AG04450 (cell line): ENCODE measurements around the gene APOBR. TPM values are rescaled to one million over a fixed set of nuclear protein-coding genes. Genes with fewer than 3 reads are reported as not detected.
"Not testable (repeated sequence)": the region's sequence is repeated elsewhere in the genome, so short reads cannot be mapped to it uniquely, and the experiment has no call there.

ENCODE experiments used
- CTCF ChIA-PET: fragments of 300-600, 350-600 bp; formaldehyde crosslinking; extraction: SDS; loops from one replicate; lab custom pipeline; 2022; ENCODE audit warnings: antibody characterized with exemption, inconsistent platforms; lab: Charles Lee
- POLR2A ChIA-PET: fragments of 350-600 bp; formaldehyde crosslinking; extraction: SDS; loops from one replicate; lab custom pipeline; 2021; ENCODE audit warnings: antibody characterized with exemption, inconsistent platforms; lab: Yijun Ruan, JAX
- DNase-seq: peaks from one replicate; pipeline ENCODE4 v3.0.0-alpha.2; 2011; ENCODE audit warnings: low read depth, low spot score
- H3K27ac ChIP-seq: one replicate; pipeline ENCODE4 v1.5.1; 2012; ENCODE audit warnings: low read depth, low read length, control low read depth
- H3K27me3 ChIP-seq: one replicate; pipeline ENCODE4 v1.6.0; 2012; ENCODE audit warnings: low read length; ENCODE audit not compliant: control insufficient read depth, insufficient read depth
- H3K4me3 ChIP-seq: 2 replicates; pipeline ENCODE4 v1.5.1; 2011; ENCODE audit warnings: mild to moderate bottlenecking, low read depth, low read length, control low read depth
- H3K9me3 ChIP-seq: 2 replicates; pipeline ENCODE4 v1.5.1; 2012; ENCODE audit warnings: low read length; ENCODE audit not compliant: control insufficient read depth, insufficient read depth
- polyA plus RNA-seq: library from polyadenylated mRNA; depleted of rRNA; stranded (reverse); fragments of >200 nt; gene quantifications from 2 replicates; pipeline ENCODE4 v1.2.3, GENCODE V29; 2011
- TF ChIP-seq, protein P1 (sequence below): IDR thresholded peaks from 2 replicates; pipeline ENCODE4 v1.5.1; 2011; ENCODE audit warnings: low read depth, low read length, control low read depth, inconsistent platforms

The APOBR gene
- polyA plus RNA-seq, 1 experiment = not detected

DNA sequence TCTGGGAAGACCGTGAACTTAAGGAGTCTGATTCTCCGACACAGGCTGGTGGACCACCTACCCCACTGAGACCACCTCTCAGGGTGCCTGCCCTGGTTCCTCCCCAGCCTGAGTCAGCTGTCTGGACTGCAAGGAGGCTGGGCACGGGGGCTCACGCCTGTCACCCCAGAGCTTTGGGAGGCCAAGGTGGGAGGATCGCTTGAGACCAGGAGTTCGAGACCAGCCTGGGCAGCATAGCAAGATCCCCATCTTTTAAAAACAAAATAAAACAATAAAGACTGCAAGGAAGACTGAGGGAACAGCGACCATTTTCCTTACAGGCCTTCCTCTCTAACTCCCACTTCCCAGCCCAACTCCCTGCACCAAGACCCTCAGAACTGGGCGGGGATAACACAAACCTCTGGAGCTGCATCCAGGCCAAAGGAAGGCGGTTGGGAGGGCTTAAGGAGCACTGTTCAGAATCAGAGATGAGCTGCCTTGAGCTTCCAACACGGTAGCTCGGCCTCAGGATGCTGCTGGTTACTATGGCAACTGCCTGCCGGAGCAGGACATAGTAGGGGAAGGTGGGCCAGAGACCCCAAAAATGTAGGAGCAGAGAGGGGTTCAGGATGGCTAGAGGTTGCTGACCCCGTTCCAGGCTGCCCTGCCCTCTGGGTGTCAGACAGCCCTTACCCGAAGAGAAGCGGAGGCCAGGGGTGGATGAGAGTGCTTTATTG is 4.4 kb downstream of the APOBR start:
- POLR2A ChIA-PET = no interaction called here
- CTCF ChIA-PET = no interaction called here
- DNase-seq = no peak
- TF ChIP-seq, protein P1, sequence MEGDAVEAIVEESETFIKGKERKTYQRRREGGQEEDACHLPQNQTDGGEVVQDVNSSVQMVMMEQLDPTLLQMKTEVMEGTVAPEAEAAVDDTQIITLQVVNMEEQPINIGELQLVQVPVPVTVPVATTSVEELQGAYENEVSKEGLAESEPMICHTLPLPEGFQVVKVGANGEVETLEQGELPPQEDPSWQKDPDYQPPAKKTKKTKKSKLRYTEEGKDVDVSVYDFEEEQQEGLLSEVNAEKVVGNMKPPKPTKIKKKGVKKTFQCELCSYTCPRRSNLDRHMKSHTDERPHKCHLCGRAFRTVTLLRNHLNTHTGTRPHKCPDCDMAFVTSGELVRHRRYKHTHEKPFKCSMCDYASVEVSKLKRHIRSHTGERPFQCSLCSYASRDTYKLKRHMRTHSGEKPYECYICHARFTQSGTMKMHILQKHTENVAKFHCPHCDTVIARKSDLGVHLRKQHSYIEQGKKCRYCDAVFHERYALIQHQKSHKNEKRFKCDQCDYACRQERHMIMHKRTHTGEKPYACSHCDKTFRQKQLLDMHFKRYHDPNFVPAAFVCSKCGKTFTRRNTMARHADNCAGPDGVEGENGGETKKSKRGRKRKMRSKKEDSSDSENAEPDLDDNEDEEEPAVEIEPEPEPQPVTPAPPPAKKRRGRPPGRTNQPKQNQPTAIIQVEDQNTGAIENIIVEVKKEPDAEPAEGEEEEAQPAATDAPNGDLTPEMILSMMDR = no peak
- H3K4me3 ChIP-seq = no peak overlapping the region
- H3K27me3 ChIP-seq = peaks cover 22% of the 10 kb centered on the region
- H3K9me3 ChIP-seq = no peaks in the 10 kb centered on the region; the same call in 1 of the 2 replicates
- no peak overlapping the region for H3K27ac ChIP-seq

DNA sequence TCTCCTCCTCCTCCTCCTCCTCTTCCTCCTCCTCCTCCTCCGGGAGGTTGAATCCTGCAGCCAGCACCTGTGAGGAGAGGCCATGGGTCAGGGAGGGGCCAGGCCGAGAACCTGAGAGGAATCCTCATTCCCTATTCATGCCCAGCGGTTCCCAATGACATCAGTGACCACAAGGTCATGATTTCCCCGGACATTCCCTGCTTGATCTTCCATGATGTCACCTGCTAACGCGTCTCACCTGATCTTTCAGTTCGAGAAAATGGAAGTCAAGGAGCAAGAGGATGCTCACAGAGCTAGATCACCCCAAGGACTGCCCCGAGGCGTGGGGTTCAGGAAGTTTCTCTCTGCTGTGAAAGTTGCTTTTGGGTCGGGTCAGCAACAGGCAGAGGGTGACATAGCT is 5.4 kb downstream of the APOBR start:
- ChIA-PET POLR2A (no interaction called here), CTCF (no interaction called here)
- Histone ChIP-seq H3K27ac (no peak overlapping the region), H3K27me3 (peaks cover 23% of the 10 kb centered on the region), H3K4me3 (no peak overlapping the region), H3K9me3 (no peaks in the 10 kb centered on the region; the same call in 1 of the 2 replicates)
- TF ChIP-seq, protein P1 = no peak
- no peak for DNase-seq

DNA sequence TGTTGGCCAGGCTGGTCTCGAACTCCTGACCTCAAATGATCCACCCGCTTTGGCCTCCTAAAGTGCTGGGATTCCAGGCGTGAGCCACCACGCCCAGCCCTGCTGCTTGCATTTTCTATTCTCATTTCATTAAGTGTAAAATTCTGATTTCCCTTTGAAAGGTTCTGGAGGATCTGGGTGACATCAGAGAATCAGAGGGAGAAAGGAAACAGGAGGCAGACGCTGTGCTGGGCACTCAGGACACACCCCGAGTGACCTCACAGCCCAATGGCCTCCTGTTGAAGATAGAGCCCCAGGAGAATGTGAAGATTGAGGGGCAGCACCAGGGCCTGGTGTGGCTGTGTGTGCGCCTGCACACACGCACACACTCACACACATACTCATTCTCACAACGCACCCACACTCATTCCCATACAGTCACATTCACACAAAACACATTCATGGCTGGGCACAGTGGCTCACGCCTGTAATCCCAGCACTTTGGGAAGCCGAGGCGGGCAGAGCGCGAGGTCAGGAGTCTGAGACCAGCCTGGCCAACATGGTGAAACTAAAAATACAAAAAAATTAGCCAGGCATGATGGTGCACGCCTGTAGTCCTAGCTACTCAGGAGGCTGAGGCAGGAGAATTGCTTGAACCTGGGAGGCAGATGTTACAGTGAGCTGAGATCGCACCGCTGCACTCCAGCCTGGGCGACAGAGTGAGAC is 6.2 kb downstream of the APOBR start:
- H3K27me3 ChIP-seq = peaks cover 26% of the 10 kb centered on the region
- H3K9me3 ChIP-seq, H3K4me3 ChIP-seq, H3K27ac ChIP-seq, POLR2A ChIA-PET, DNase-seq, CTCF ChIA-PET: not testable (repeated sequence)

DNA sequence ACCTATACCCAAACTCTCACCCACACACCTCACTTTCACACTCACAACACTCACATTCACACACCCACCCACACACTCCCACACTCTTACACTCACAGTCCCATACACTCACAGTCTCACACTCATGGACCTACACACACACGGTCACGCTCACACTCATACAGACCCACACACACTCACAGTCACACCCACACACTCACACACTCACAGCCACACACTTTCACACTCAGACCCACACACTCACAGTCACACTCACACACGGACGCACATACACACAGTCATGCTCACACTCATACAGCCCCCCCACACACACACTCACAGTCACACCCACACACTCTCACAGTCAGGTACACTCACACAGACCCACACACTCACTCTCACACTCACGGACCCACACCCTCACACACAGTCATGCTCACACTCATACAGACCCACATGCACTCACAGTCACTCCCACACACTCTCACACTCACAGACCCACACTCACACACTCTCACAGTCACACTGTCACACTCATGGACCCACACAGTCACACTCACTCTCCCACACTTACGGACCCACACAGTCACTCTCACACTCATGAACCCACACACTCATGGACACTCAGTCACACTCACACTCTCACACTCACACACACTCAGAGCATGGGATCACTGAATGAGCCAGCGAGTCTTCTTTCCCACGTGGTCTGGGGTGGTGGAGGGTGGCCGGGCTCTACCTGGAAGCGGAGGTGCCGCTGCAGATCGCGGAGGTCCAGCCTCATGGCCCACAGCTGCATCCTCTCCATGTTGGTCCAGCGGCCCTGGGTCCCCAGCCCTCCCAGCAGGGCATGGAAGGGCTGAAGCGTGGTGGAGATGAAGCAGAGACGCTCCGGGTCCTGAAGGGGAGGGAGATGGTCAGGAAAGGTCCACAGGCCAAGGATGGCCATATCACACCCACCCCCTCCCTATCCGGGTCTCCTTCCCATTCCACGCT is 7.1 kb downstream of the APOBR start:
- ChIA-PET CTCF (no interaction called here), POLR2A (no interaction called here)
- no peak for DNase-seq
- TF ChIP-seq, protein P1 = no peak
- H3K27ac ChIP-seq = no peak overlapping the region
- peaks cover 33% of the 10 kb centered on the region for H3K27me3 ChIP-seq
- no peak overlapping the region for H3K4me3 ChIP-seq
- H3K9me3 ChIP-seq = no peaks in the 10 kb centered on the region; the same call in 1 of the 2 replicates

DNA sequence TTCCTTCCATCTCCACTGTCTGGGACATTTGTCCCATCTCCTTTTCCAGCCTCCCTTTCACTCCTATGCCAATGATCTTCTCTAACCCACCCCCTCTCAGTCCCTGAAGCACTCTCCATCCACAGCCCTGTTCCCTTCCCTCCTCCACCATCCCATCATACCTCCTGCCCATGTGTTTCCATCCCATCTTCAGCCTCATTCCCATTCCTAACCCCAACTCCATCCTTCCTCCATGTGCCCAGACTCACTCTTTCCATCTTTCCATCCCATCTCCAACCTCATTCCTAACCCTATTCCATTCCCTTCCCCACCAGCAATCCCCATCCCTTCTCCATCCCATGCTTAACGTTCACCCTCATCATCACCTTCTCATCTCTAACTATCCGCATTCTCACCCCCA is 7.8 kb downstream of the APOBR start:
- Histone ChIP-seq H3K27ac (no peak overlapping the region), H3K9me3 (no peaks in the 10 kb centered on the region; the same call in 1 of the 2 replicates), H3K27me3 (peaks cover 39% of the 10 kb centered on the region), H3K4me3 (no peak overlapping the region)
- ChIA-PET CTCF (no interaction called here), POLR2A (no interaction called here)
- TF ChIP-seq, protein P1 = no peak
- DNase-seq = no peak
